H9 (cell line): ENCODE results near the gene UGT1A6. TPM values are rescaled to one million over a fixed set of nuclear protein-coding genes. Genes with fewer than 3 reads are reported as not detected.

Experiments used
- DNase-seq: peaks from one replicate; pipeline ENCODE4 v3.0.0-alpha.2; 2017
- H2AFZ ChIP-seq: one replicate; pipeline ENCODE4 v1.6.1; 2013; ENCODE audit warnings: mild to moderate bottlenecking, low read length, control low read depth, moderate library complexity
- H2AK5ac ChIP-seq: 2 replicates; pipeline ENCODE4 v1.6.1; 2013; ENCODE audit warnings: low read length, control low read depth, mixed read lengths; ENCODE audit not compliant: insufficient read length
- H2BK120ac ChIP-seq: one replicate; pipeline ENCODE4 v1.6.1; 2013; ENCODE audit warnings: low read depth, mild to moderate bottlenecking, low read length, control low read depth, inconsistent platforms; ENCODE audit not compliant: poor library complexity, severe bottlenecking
- H2BK12ac ChIP-seq: 2 replicates; pipeline ENCODE4 v1.6.1; 2013; ENCODE audit warnings: low read length, control low read depth, mixed read lengths, low read depth; ENCODE audit not compliant: insufficient read length
- H2BK15ac ChIP-seq: 2 replicates; pipeline ENCODE4 v1.6.1; 2013; ENCODE audit warnings: low read depth, low read length, control low read depth
- H2BK20ac ChIP-seq: one replicate; pipeline ENCODE4 v1.6.1; 2013; ENCODE audit warnings: low read depth, mild to moderate bottlenecking, low read length, control low read depth, inconsistent platforms; ENCODE audit not compliant: poor library complexity, severe bottlenecking
- H2BK5ac ChIP-seq: 2 replicates; pipeline ENCODE4 v1.6.1; 2013; ENCODE audit warnings: low read length, control low read depth, mixed read lengths; ENCODE audit not compliant: insufficient read length
- H3K14ac ChIP-seq: 2 replicates; pipeline ENCODE4 v1.6.1; 2013; ENCODE audit warnings: low read length, control low read depth; ENCODE audit not compliant: insufficient read depth
- H3K18ac ChIP-seq: 2 replicates; pipeline ENCODE4 v1.6.1; 2013; ENCODE audit warnings: low read depth, mild to moderate bottlenecking, mixed read lengths, low read length, control low read depth; ENCODE audit not compliant: insufficient read length
- H3K23ac ChIP-seq: 2 replicates; pipeline ENCODE4 v1.6.1; 2013; ENCODE audit warnings: low read length, control low read depth, mixed read lengths, low read depth; ENCODE audit not compliant: insufficient read length
- H3K23me2 ChIP-seq: 2 replicates; pipeline ENCODE4 v1.6.1; 2013; ENCODE audit warnings: low read depth, mild to moderate bottlenecking, mixed read lengths, low read length, control low read depth; ENCODE audit not compliant: insufficient read length, poor library complexity, severe bottlenecking
- H3K27ac ChIP-seq: 2 replicates; pipeline ENCODE4 v1.5.1; 2013; ENCODE audit warnings: low read length, control low read depth, mixed read lengths, low read depth; ENCODE audit not compliant: insufficient read length
- H3K27me3 ChIP-seq: 2 replicates; pipeline ENCODE4 v1.6.1; 2013; ENCODE audit warnings: low read length, control low read depth, inconsistent platforms; ENCODE audit not compliant: insufficient read depth
- H3K4ac ChIP-seq: 2 replicates; pipeline ENCODE4 v1.6.1; 2013; ENCODE audit warnings: low read depth, mild to moderate bottlenecking, control low read depth, inconsistent platforms, low read length, moderate library complexity
- H3K4me1 ChIP-seq: 2 replicates; pipeline ENCODE4 v1.6.1; 2013; ENCODE audit warnings: low read length, control low read depth, inconsistent platforms; ENCODE audit not compliant: insufficient read depth
- H3K4me2 ChIP-seq: 2 replicates; pipeline ENCODE4 v1.6.1; 2013; ENCODE audit warnings: low read length, control low read depth, mixed read lengths; ENCODE audit not compliant: insufficient read length, insufficient read depth
- H3K56ac ChIP-seq: 2 replicates; pipeline ENCODE4 v1.6.1; 2013; ENCODE audit warnings: low read depth, mild to moderate bottlenecking, mixed read lengths, low read length, control low read depth; ENCODE audit not compliant: insufficient read length
- H3K79me1 ChIP-seq: 2 replicates; pipeline ENCODE4 v1.6.1; 2013; ENCODE audit warnings: low read depth, mild to moderate bottlenecking, moderate library complexity, low read length, control low read depth, inconsistent platforms; ENCODE audit not compliant: insufficient read depth, poor library complexity, severe bottlenecking
- H3K79me2 ChIP-seq: 2 replicates; pipeline ENCODE4 v1.6.1; 2013; ENCODE audit warnings: low read length, control low read depth, inconsistent platforms; ENCODE audit not compliant: insufficient read depth
- H3K9ac ChIP-seq: 2 replicates; pipeline ENCODE4 v1.6.1; 2013; ENCODE audit warnings: low read length, control low read depth, mixed read lengths; ENCODE audit not compliant: insufficient read length; ENCODE audit errors: extremely low read depth
- H3K9me3 ChIP-seq: one replicate; pipeline ENCODE4 v1.6.1; 2013; ENCODE audit warnings: low read depth, low read length, inconsistent platforms; ENCODE audit not compliant: control insufficient read depth
- H3T11ph ChIP-seq: one replicate; pipeline ENCODE4 v1.6.1; 2013; ENCODE audit warnings: mild to moderate bottlenecking, low read length, control low read depth, inconsistent platforms
- H4K20me1 ChIP-seq: one replicate; pipeline ENCODE4 v1.6.1; 2013; ENCODE audit not compliant: control insufficient read depth, insufficient read length, insufficient read depth
- H4K5ac ChIP-seq: 2 replicates; pipeline ENCODE4 v1.6.1; 2013; ENCODE audit warnings: low read depth, mild to moderate bottlenecking, mixed read lengths, low read length, control low read depth; ENCODE audit not compliant: insufficient read length
- H4K8ac ChIP-seq: replicated peaks from 2 replicates; pipeline ENCODE4 v1.6.1; 2013; ENCODE audit warnings: low read length, control low read depth, mixed read lengths, low read depth; ENCODE audit not compliant: insufficient read length
- H4K91ac ChIP-seq: 2 replicates; pipeline ENCODE4 v1.6.1; 2013; ENCODE audit warnings: low read depth, mild to moderate bottlenecking, moderate library complexity, mixed read lengths, low read length, control low read depth; ENCODE audit not compliant: insufficient read length
- H3K27ac Mint-ChIP-seq, 3 experiments: 2 replicates in 2 of 3; 3 replicates in 1 of 3; pipeline ENCODE4 v1.8.0; 2020 to 2021; ENCODE audit warnings: mixed read lengths in 3 of 3, mild to moderate bottlenecking in 1 of 3, moderate library complexity in 1 of 3
- H3K27me3 Mint-ChIP-seq: 2 replicates; pipeline ENCODE4 v1.8.0; 2021; ENCODE audit warnings: low read depth, mild to moderate bottlenecking, moderate library complexity, mixed read lengths
- H3K36me3 Mint-ChIP-seq, 3 experiments: 2 replicates in 2 of 3; 3 replicates in 1 of 3; pipeline ENCODE4 v1.8.0; 2020 to 2021; ENCODE audit warnings: low read depth in 3 of 3, mixed read lengths in 3 of 3; ENCODE audit not compliant: insufficient read depth in 1 of 3
- H3K4me1 Mint-ChIP-seq, 2 experiments: 2 replicates each; pipeline ENCODE4 v1.8.0; 2020; ENCODE audit warnings: mixed read lengths in 2 of 2
- H3K4me3 Mint-ChIP-seq, 2 experiments: 2 replicates in 1 of 2; 3 replicates in 1 of 2; pipeline ENCODE4 v1.8.0; 2020 to 2021; ENCODE audit warnings: mild to moderate bottlenecking in 2 of 2, mixed read lengths in 2 of 2, moderate library complexity in 1 of 2
- H3K9me3 Mint-ChIP-seq, 2 experiments: 2 replicates in 1 of 2; 3 replicates in 1 of 2; pipeline ENCODE4 v1.8.0; 2020; ENCODE audit warnings: mild to moderate bottlenecking in 2 of 2, mixed read lengths in 2 of 2, moderate library complexity in 1 of 2
- WGBS: extraction: QIAGEN DNeasy Blood & Tissue Kit; methylation state at CpG from one replicate; pipeline ENCODE4 v1.1.7; 2013; ENCODE audit warnings: missing lambda C conversion rate, low lambda C conversion rate, mixed read lengths; ENCODE audit not compliant: insufficient read length; ENCODE audit errors: extremely low coverage; 5-methylcytosine and 5-hydroxymethylcytosine counted together
- total RNA-seq: library from RNA; stranded (reverse); gene quantifications from 2 replicates; pipeline ENCODE4 v1.2.1, GENCODE V29; 2021
- TF ChIP-seq, protein P1 (sequence below): fragments of 200-600 bp; sonication (generic); conservative IDR thresholded peaks from 3 replicates; pipeline ENCODE4 v1.8.0; 2021; ENCODE audit warnings: antibody characterized with exemption, mild to moderate bottlenecking

The UGT1A6 gene
- total RNA-seq, 1 experiment from 2014 or later, result not detected

- Histone ChIP-seq H2BK5ac (no peak overlapping the region), H3K23me2 (no peaks in the 10 kb centered on the region), H3K4me1 (no peaks in the 10 kb centered on the region), H3K27me3 (no peaks in the 10 kb centered on the region), H3K23ac (no peak overlapping the region), H2BK120ac (no peak overlapping the region), H3K79me2 (no peaks in the 10 kb centered on the region), H3K9ac (no peak overlapping the region), H3K9me3 (no peaks in the 10 kb centered on the region), H4K8ac (no peak overlapping the region), H3K4me2 (no peak overlapping the region), H2AFZ (no peak overlapping the region), H2BK20ac (no peak overlapping the region), H4K20me1 (no peaks in the 10 kb centered on the region), H3K27ac (no peak overlapping the region), H3T11ph (no peak overlapping the region), H3K14ac (no peak overlapping the region), H3K79me1 (no peaks in the 10 kb centered on the region), H4K5ac (no peak overlapping the region), H3K56ac (no peak overlapping the region), H4K91ac (no peak overlapping the region), H2BK15ac (no peak overlapping the region), H2AK5ac (no peak overlapping the region), H3K4ac (no peak overlapping the region), H2BK12ac (no peak overlapping the region), H3K18ac (no peak overlapping the region)
- no CpG with 5 or more reads among the region's 6 CpGs for WGBS
- H3K4me1 Mint-ChIP-seq, result no peaks in the 10 kb centered on the region; a peak in 1 of 4 replicates
- DNase-seq, result peak; percentile 17
- H3K4me3 Mint-ChIP-seq, result no peak overlapping the region
- TF ChIP-seq, protein P1, sequence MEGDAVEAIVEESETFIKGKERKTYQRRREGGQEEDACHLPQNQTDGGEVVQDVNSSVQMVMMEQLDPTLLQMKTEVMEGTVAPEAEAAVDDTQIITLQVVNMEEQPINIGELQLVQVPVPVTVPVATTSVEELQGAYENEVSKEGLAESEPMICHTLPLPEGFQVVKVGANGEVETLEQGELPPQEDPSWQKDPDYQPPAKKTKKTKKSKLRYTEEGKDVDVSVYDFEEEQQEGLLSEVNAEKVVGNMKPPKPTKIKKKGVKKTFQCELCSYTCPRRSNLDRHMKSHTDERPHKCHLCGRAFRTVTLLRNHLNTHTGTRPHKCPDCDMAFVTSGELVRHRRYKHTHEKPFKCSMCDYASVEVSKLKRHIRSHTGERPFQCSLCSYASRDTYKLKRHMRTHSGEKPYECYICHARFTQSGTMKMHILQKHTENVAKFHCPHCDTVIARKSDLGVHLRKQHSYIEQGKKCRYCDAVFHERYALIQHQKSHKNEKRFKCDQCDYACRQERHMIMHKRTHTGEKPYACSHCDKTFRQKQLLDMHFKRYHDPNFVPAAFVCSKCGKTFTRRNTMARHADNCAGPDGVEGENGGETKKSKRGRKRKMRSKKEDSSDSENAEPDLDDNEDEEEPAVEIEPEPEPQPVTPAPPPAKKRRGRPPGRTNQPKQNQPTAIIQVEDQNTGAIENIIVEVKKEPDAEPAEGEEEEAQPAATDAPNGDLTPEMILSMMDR, result no peak
- peaks cover 0 to 1% of the 10 kb centered on the region in 2 experiments; a peak in 3 of 5 replicates for H3K9me3 Mint-ChIP-seq
- H3K27ac Mint-ChIP-seq, result no peak overlapping the region
- H3K27me3 Mint-ChIP-seq, result peaks cover 1% of the 10 kb centered on the region; the same call in 1 of the 2 replicates
- H3K36me3 Mint-ChIP-seq, result no peaks in the 10 kb centered on the region
These were observed 128.1 kb downstream of the UGT1A6 start for GRCh38 chr2:233820774-233821105.
